Left kidney (tissue), 8 donors: ENCODE data around the gene ANKS4B. TPM values are rescaled to one million over a fixed set of nuclear protein-coding genes. Genes with fewer than 3 reads are reported as not detected.
"Not testable (repeated sequence)": the region's sequence is repeated elsewhere in the genome, so short reads cannot be mapped to it uniquely, and the experiment has no call there.

ENCODE experiments used
- DNase-seq: peaks from one replicate; pipeline ENCODE4 v3.0.0-alpha.2; 2013
- long read RNA-seq, 8 donors: transcript quantifications; one replicate each; lab custom pipeline, GENCODE V29; 2026
- polyA plus RNA-seq: library from polyadenylated mRNA; unstranded; fragments of 120-200 nt; gene quantifications from one replicate; pipeline ENCODE4 v1.2.1, GENCODE V29; 2013; ENCODE audit not compliant: insufficient read length

The ANKS4B gene
- 6.0 TPM for polyA plus RNA-seq
- long read RNA-seq, donor 1, full-length matches to known transcripts: 4 of 4 reads
- long read RNA-seq, donor 1, partial matches to known transcripts: 0 of 4 reads
- long read RNA-seq, donor 1, other reads (novel, unspliced or antisense): 0 of 4 reads
- long read RNA-seq, donor 2, full-length matches to known transcripts: 3 of 3 reads
- long read RNA-seq, donor 2, partial matches to known transcripts: 0 of 3 reads
- long read RNA-seq, donor 2, other reads (novel, unspliced or antisense): 0 of 3 reads
- long read RNA-seq, donor 3, full-length matches to known transcripts: 5 of 5 reads
- long read RNA-seq, donor 3, partial matches to known transcripts: 0 of 5 reads
- long read RNA-seq, donor 3, other reads (novel, unspliced or antisense): 0 of 5 reads
- long read RNA-seq, donor 4: 0 reads
- long read RNA-seq, donor 5, full-length matches to known transcripts: 4 of 4 reads
- long read RNA-seq, donor 5, partial matches to known transcripts: 0 of 4 reads
- long read RNA-seq, donor 5, other reads (novel, unspliced or antisense): 0 of 4 reads
- long read RNA-seq, donor 6, full-length matches to known transcripts: 2 of 2 reads
- long read RNA-seq, donor 6, partial matches to known transcripts: 0 of 2 reads
- long read RNA-seq, donor 6, other reads (novel, unspliced or antisense): 0 of 2 reads
- long read RNA-seq, donor 7, full-length matches to known transcripts: 3 of 3 reads
- long read RNA-seq, donor 7, partial matches to known transcripts: 0 of 3 reads
- long read RNA-seq, donor 7, other reads (novel, unspliced or antisense): 0 of 3 reads
- long read RNA-seq, donor 8: 0 reads

GRCh38 chr16:21233521-21234150 lies at the start of gene ANKS4B:
TSS of gene ANKS4B (plus strand) at chr16:21233699. CDS start at chr16:21233738, 39 bp downstream.
- DNase-seq: no peak

GRCh38 chr16:21183995-21184394 lies 49.5 kb upstream of the ANKS4B start:
- DNase-seq: no peak

- no peak for DNase-seq
Measured at GRCh38 chr16:21184834-21185233, 48.7 kb upstream of the ANKS4B start.

- DNase-seq: no peak
Measured at GRCh38 chr16:21185659-21186325, 47.7 kb upstream of the ANKS4B start.

GRCh38 chr16:21186326-21186691 lies 47.2 kb upstream of the ANKS4B start:
- DNase-seq: no peak

- DNase-seq: no peak
Measured at GRCh38 chr16:21189311-21189710, 44.2 kb upstream of the ANKS4B start.

GRCh38 chr16:21190013-21190412 lies 43.5 kb upstream of the ANKS4B start:
- DNase-seq: no peak

- no peak for DNase-seq
Measured at GRCh38 chr16:21190599-21190998, 42.9 kb upstream of the ANKS4B start.

GRCh38 chr16:21192991-21193390 lies 40.5 kb upstream of the ANKS4B start:
- no peak for DNase-seq

- no peak for DNase-seq
Measured at GRCh38 chr16:21194771-21195301, 38.7 kb upstream of the ANKS4B start.

GRCh38 chr16:21195330-21195729 lies 38.2 kb upstream of the ANKS4B start:
- not testable (repeated sequence) for DNase-seq

- DNase-seq: no peak
Measured at GRCh38 chr16:21197112-21197511, 36.4 kb upstream of the ANKS4B start.

- no peak for DNase-seq
Measured at GRCh38 chr16:21197621-21198020, 35.9 kb upstream of the ANKS4B start.

GRCh38 chr16:21199607-21200218 lies 33.8 kb upstream of the ANKS4B start:
- DNase-seq: no peak

- no peak for DNase-seq
Measured at GRCh38 chr16:21203155-21203797, 30.2 kb upstream of the ANKS4B start.

GRCh38 chr16:21205303-21205702 lies 28.2 kb upstream of the ANKS4B start:
- no peak for DNase-seq

GRCh38 chr16:21206550-21206949 lies 26.9 kb upstream of the ANKS4B start:
- DNase-seq: no peak

GRCh38 chr16:21208446-21209230 lies 24.9 kb upstream of the ANKS4B start:
- DNase-seq: no peak

- no peak for DNase-seq
Measured at GRCh38 chr16:21211486-21211885, 22.0 kb upstream of the ANKS4B start, which contains the start of gene ZP2. TSS of gene ZP2 (minus strand) at chr16:21211574. CDS start at chr16:21211547, 27 bp downstream.

GRCh38 chr16:21214086-21214485 lies 19.4 kb upstream of the ANKS4B start:
- DNase-seq: no peak
